Heart left ventricle (tissue), 16 donors: ENCODE measurements around the gene SELP. TPM values are rescaled to one million over a fixed set of nuclear protein-coding genes. Genes with fewer than 3 reads are reported as not detected.

ENCODE experiments used
- ATAC-seq, 4 donors: fragments of 200-7000 bp; cut with Tn5 transposase; one replicate each; pipeline ENCODE4 v1.9.1; 2020 to 2022; ENCODE audit warnings: moderate library complexity in 4 of 4, mild to moderate bottlenecking in 3 of 4, moderate number of reproducible peaks in 1 of 4
- DNase-seq, 5 donors: peaks; one replicate each; pipeline ENCODE4 v3.0.0-alpha.2; 2020
- H3K27ac ChIP-seq, 12 donors: fragments of 200-600 bp; sonication (generic) in 4 of 12; one replicate each; pipeline versions ENCODE4 v1.5.0 to v1.8.0; 2016 to 2022; ENCODE audit warnings: mild to moderate bottlenecking in 2 of 12
- H3K27me3 ChIP-seq, 9 donors: fragments of 200-600 bp; sonication (generic) in 2 of 9; one replicate each; pipeline versions ENCODE4 v1.5.1 to v1.8.0; 2016 to 2022; ENCODE audit warnings: mild to moderate bottlenecking in 3 of 9
- H3K36me3 ChIP-seq, 9 donors: fragments of 200-600 bp; sonication (generic) in 2 of 9; one replicate each; pipeline versions ENCODE4 v1.5.0 to v1.8.0; 2018 to 2022; ENCODE audit warnings: mild to moderate bottlenecking in 2 of 9
- H3K4me1 ChIP-seq, 12 donors: fragments of 200-600 bp; sonication (generic) in 4 of 12; one replicate each; pipeline versions ENCODE4 v1.5.0 to v1.8.0; 2016 to 2022; ENCODE audit warnings: mild to moderate bottlenecking in 3 of 12
- H3K4me3 ChIP-seq, 12 donors: fragments of 200-600 bp; sonication (generic) in 4 of 12; one replicate each; pipeline versions ENCODE4 v1.5.0 to v1.8.0; 2017 to 2022; ENCODE audit warnings: mild to moderate bottlenecking in 9 of 12, moderate library complexity in 4 of 12
- H3K9me3 ChIP-seq, 12 donors: fragments of 200-600 bp; sonication (generic) in 4 of 12; one replicate each; pipeline versions ENCODE4 v1.5.0 to v1.8.0; 2016 to 2022; ENCODE audit warnings: mild to moderate bottlenecking in 1 of 12
- CTCF ChIP-seq, 12 donors: fragments of 200-600 bp; sonication (generic) in 4 of 12; IDR thresholded peaks; one replicate each; pipeline versions ENCODE4 v1.5.0 to v1.8.0; 2018 to 2022; ENCODE audit warnings: antibody characterized with exemption in 12 of 12, mild to moderate bottlenecking in 5 of 12
- POLR2A ChIP-seq, 2 donors: fragments of 450-650 bp; IDR thresholded peaks; one replicate each; pipeline ENCODE4 v1.6.1; 2017; ENCODE audit warnings: antibody characterized with exemption in 2 of 2, mild to moderate bottlenecking in 2 of 2, moderate library complexity in 2 of 2
- whole genome bisulfite sequencing, 4 donors: extraction: QIAGEN DNeasy Blood & Tissue Kit in 2 of 4; methylation state at CpG; one replicate each; pipeline versions ENCODE4 v1.1.5 to v1.1.7; 2013 to 2018; 5-methylcytosine and 5-hydroxymethylcytosine counted together
- intact Hi-C, 10 donors: fragments of 100-400 bp; cut with DNase I; formaldehyde crosslinking; loops; one replicate each; pipeline versions ENCODE4 v1.11.1 to v1.14.2; 2022
- polyA plus RNA-seq, 2 donors: library from polyadenylated mRNA; stranded (reverse); fragments of 200-250 nt; gene quantifications; one replicate each; pipeline ENCODE4 v1.2.3, GENCODE V29; 2013
- total RNA-seq, 9 donors: library from RNA; depleted of rRNA in 2 of 9; stranded (reverse); fragments of >200 nt in 2 of 9; fragmentation: NEBNext Ultra II Directional in 3 of 9; extraction: Animal tissue kit (Norgen Biotek cat#: 25700) in 3 of 9; gene quantifications; one replicate each; pipeline versions ENCODE4 v1.1.0 to v1.2.4, GENCODE V29; 2016 to 2023
- donor health status: ischemic (EF 13 %, LVEDD 7.1; RV severe dilation, severe dysfunction).
- donor health status: healthy with polysubstance abuse.
- donor health status: DM: no; HTN: yes; CAD: no.
- donor health status: DM: no; HTN: no; CAD: no.
- donor health status: ischemic (EF 25% LVEDD 6.9; RV normal size, moderate dysfunction).
- donor health status: ischemic (EF 25% LVEDD 5.7; RV mildly dilated, moderate dysfunction).
- donor health status: healthy.
- donor health status: DM: yes; HTN: yes; CAD: no.
- donor health status: ischemic (EF 35%, LVEDD 5.7; RV mildly dilated, moderate dysfunction).
- donor health status: nonischemic (EF 11% LVEDD 7.7; RV severe dilation, severe dysfunction).
- donor health status: DM: yes; HTN: yes; CAD: no.
- donor health status: PGD.
- donor health status: ischemic (EF 29% LVEDD 5.4; RV normal size, mild dysfunction).
- donor health status: nonischemic (EF 23%, LVEDD 6.1; RV moderate dilation, normal function).

SELP gene
- total and polyA plus RNA-seq, 11 donors: 1.1 to 9.7 (median 5.1) TPM

DNA sequence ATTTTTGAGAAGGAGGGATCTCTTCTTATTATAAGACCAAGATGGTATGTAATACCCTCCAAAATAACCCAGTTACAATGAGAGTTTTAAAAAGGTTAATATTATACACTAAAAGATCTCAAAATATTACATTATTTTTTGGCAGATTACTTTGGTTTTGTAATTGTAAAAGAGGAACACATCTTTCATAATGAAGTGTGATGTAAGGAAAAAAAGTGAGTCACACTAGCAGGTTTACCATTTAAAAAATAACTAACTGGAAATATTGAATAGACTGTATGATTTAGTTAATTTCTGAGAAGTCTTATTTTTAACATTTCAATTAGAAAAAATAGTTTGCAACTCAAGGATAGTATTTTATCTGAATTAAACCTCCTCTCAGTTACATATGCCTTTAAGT is 44.7 kb downstream of the SELP start:
- TF ChIP-seq POLR2A (IDR thresholded peaks at IDR 0.05) (no peak), CTCF (IDR thresholded peaks at IDR 0.05) (no peak)
- Histone ChIP-seq H3K4me1 (peaks cover 0 to 23% (median 9%) of the 10 kb centered on the region in 12 donors), H3K27me3 (peaks cover 0 to 44% (median 0%) of the 10 kb centered on the region in 9 donors), H3K4me3 (peak overlapping the region in 4 of 12 donors; percentile 6 to 61 (median 54)), H3K27ac (peak overlapping the region in 2 of 12 donors; percentile 75 to 85), H3K9me3 (no peaks in the 10 kb centered on the region), H3K36me3 (no peaks in the 10 kb centered on the region)
- no peak for ATAC-seq
- DNase-seq: no peak
- intact Hi-C loops: loop anchor here in 1 of 10 donors (5.0 kb wide), 1 partner anchor 127 kb away; the partner anchor contains the start of gene SELL

- Histone ChIP-seq H3K9me3 (no peaks in the 10 kb centered on the region), H3K4me3 (peak overlapping the region in 4 of 12 donors; percentile 6 to 61 (median 54)), H3K27me3 (peaks cover 0 to 44% (median 0%) of the 10 kb centered on the region in 9 donors), H3K4me1 (peaks cover 0 to 23% (median 9%) of the 10 kb centered on the region in 12 donors), H3K36me3 (no peaks in the 10 kb centered on the region), H3K27ac (peak overlapping the region in 2 of 12 donors; percentile 75 to 85)
- ATAC-seq (no peak), DNase-seq (no peak)
- TF ChIP-seq CTCF (IDR thresholded peaks at IDR 0.05): no peak
- no peak for TF ChIP-seq POLR2A (IDR thresholded peaks at IDR 0.05)
- intact Hi-C loops: loop anchor here in 1 of 10 donors (5.0 kb wide), 1 partner anchor 128 kb away; the partner anchor contains the start of gene SELL
- WGBS, 4 donors: 37 to 55% (median 42%) methylated on average over 4 of the region's 4 CpGs
These were observed 45.3 kb downstream of the SELP start for GRCh38 chr1:169584483-169585144.

GRCh38 chr1:169577981-169578738 is 51.8 kb downstream of the SELP start:
- Histone ChIP-seq H3K27me3 (peaks cover 0 to 34% (median 0%) of the 10 kb centered on the region in 9 donors), H3K9me3 (no peaks in the 10 kb centered on the region), H3K4me3 (no peak overlapping the region), H3K4me1 (peaks cover 0 to 29% (median 0%) of the 10 kb centered on the region in 12 donors), H3K27ac (peak overlapping the region in 1 of 12 donors; percentile 71), H3K36me3 (no peaks in the 10 kb centered on the region)
- TF ChIP-seq CTCF (IDR thresholded peaks at IDR 0.05) (no peak), POLR2A (IDR thresholded peaks at IDR 0.05) (no peak)
- 85 to 90% (median 86%) methylated on average over 5 of the region's 5 CpGs for WGBS, 4 donors
- DNase-seq (no peak), ATAC-seq (no peak)
- intact Hi-C loops: no loop called here

DNA sequence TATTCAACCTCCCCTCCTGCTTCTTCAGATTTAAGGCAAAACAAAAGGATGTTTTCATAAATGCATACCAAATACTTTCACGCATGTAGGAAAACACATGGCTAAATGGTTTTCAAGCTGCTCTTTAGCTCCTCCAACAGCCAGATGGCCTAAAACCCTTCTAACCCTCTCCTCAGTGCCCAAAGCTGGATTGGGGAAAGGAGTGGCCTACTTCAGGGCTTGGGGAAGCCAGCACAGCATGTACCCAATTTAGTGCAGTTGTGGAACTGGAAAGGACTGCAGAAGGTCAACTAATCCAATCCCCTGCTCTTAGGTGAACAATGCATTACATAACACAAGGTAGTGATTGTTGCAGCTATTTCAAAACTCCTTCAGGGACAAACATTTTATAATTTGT is 53.0 kb downstream of the SELP start:
- TF ChIP-seq POLR2A (IDR thresholded peaks at IDR 0.05) (no peak), CTCF (IDR thresholded peaks at IDR 0.05) (no peak)
- DNase-seq: peak in 1 of 5 donors; percentile 22
- intact Hi-C loops: no loop called here
- Histone ChIP-seq H3K4me3 (no peak overlapping the region), H3K27me3 (peaks cover 0 to 23% (median 0%) of the 10 kb centered on the region in 9 donors), H3K9me3 (no peaks in the 10 kb centered on the region), H3K36me3 (no peaks in the 10 kb centered on the region), H3K27ac (peak overlapping the region in 6 of 12 donors; percentile 28 to 71 (median 50)), H3K4me1 (peaks cover 0 to 34% (median 0%) of the 10 kb centered on the region in 12 donors)
- peak in 2 of 4 donors; percentile 46 to 55 for ATAC-seq
- 61 to 79% (median 72%) methylated on average over 1 of the region's 1 CpG for WGBS, 4 donors
